Neural cell (in vitro differentiated cells): Measurements from ENCODE around the gene DHX36. TPM values are rescaled to one million over a fixed set of nuclear protein-coding genes. Genes with fewer than 3 reads are reported as not detected.

Source experiments
- H2AFZ ChIP-seq: fragments of 200-600, 300-800 bp; sonication (generic), shearing (Covaris generic); 2 replicates; pipeline ENCODE4 v1.6.0; 2014; ENCODE audit warnings: low read depth, mild to moderate bottlenecking, antibody characterized with exemption, low read length, moderate library complexity
- H3F3A ChIP-seq: fragments of 200-600 bp; shearing (Covaris generic); 2 replicates; pipeline ENCODE4 v1.6.1; 2016; ENCODE audit warnings: mild to moderate bottlenecking, moderate library complexity, mixed read lengths, antibody characterized with exemption, low read length; ENCODE audit not compliant: insufficient read depth, poor library complexity, severe bottlenecking
- H3K27ac ChIP-seq: fragments of 200-600, 300-800 bp; sonication (generic), shearing (Covaris generic); 2 replicates; pipeline ENCODE4 v1.5.1; 2014; ENCODE audit warnings: mild to moderate bottlenecking, low read length, moderate library complexity
- H3K27me3 ChIP-seq: fragments of 300-800, 200-600 bp; sonication (generic), shearing (Covaris generic); 2 replicates; pipeline ENCODE4 v1.6.0; 2014; ENCODE audit warnings: mild to moderate bottlenecking, low read depth, low read length, moderate library complexity; ENCODE audit not compliant: insufficient read depth
- H3K36me3 ChIP-seq: fragments of 300-800, 200-600 bp; sonication (generic), shearing (Covaris generic); 2 replicates; pipeline ENCODE4 v1.5.1; 2014; ENCODE audit warnings: mild to moderate bottlenecking, antibody characterized with exemption, low read length, moderate library complexity; ENCODE audit not compliant: insufficient read depth
- H3K4me2 ChIP-seq: fragments of 300-800, 200-600 bp; sonication (generic), shearing (Covaris generic); 2 replicates; pipeline ENCODE4 v1.6.0; 2014; ENCODE audit warnings: mild to moderate bottlenecking, low read length
- H3K4me3 ChIP-seq: fragments of 300-800, 200-600 bp; sonication (generic), shearing (Covaris generic); 2 replicates; pipeline ENCODE4 v1.5.1; 2014; ENCODE audit warnings: mild to moderate bottlenecking, low read length, moderate library complexity
- H3K79me2 ChIP-seq: fragments of 200-600 bp; shearing (Covaris generic); replicated peaks from 2 replicates; pipeline ENCODE4 v1.6.0; 2014; ENCODE audit warnings: mild to moderate bottlenecking, low read length, moderate library complexity; ENCODE audit not compliant: insufficient read depth
- H3K9ac ChIP-seq: fragments of 300-800, 200-600 bp; sonication (generic), shearing (Covaris generic); 2 replicates; pipeline ENCODE4 v1.6.1; 2016; ENCODE audit warnings: mild to moderate bottlenecking, low read length, mixed read lengths
- H3K9me2 ChIP-seq: fragments of 200-600 bp; shearing (Covaris generic); 2 replicates; pipeline ENCODE4 v1.6.1; 2016; ENCODE audit warnings: mild to moderate bottlenecking, low read length, mixed read lengths; ENCODE audit not compliant: insufficient read depth
- H3K9me3 ChIP-seq: fragments of 200-600, 300-800 bp; sonication (generic), shearing (Covaris generic); 2 replicates; pipeline ENCODE4 v1.6.1; 2016; ENCODE audit warnings: mild to moderate bottlenecking, mixed run types, low read length, moderate library complexity, mixed read lengths
- H4K20me1 ChIP-seq: fragments of 200-600 bp; shearing (Covaris generic); 2 replicates; pipeline ENCODE4 v1.6.1; 2016; ENCODE audit warnings: mild to moderate bottlenecking, mixed run types; ENCODE audit not compliant: insufficient read depth
- EP300 ChIP-seq: fragments of 450-650 bp; conservative IDR thresholded peaks from 2 replicates; pipeline ENCODE4 v1.6.1; 2014; ENCODE audit warnings: antibody characterized with exemption, mild to moderate bottlenecking, moderate library complexity; ENCODE audit not compliant: poor library complexity, severe bottlenecking
- EZH2 ChIP-seq: fragments of 200-600, 300-800 bp; shearing (Covaris generic), sonication (generic); IDR thresholded peaks from 2 replicates; pipeline ENCODE4 v1.6.1; 2014; ENCODE audit warnings: antibody characterized with exemption, low read length, borderline replicate concordance, mild to moderate bottlenecking; ENCODE audit not compliant: insufficient read depth, poor library complexity, severe bottlenecking
- MXI1 ChIP-seq: fragments of 450-650 bp; conservative IDR thresholded peaks from 2 replicates; pipeline ENCODE4 v1.6.1; 2014; ENCODE audit warnings: antibody characterized with exemption, mild to moderate bottlenecking; ENCODE audit not compliant: poor library complexity, severe bottlenecking
- POLR2AphosphoS5 ChIP-seq: IDR thresholded peaks from 2 replicates; pipeline ENCODE4 v1.6.1; 2012
- RAD21 ChIP-seq: fragments of 450-650 bp; conservative IDR thresholded peaks from 2 replicates; pipeline ENCODE4 v1.6.1; 2014; ENCODE audit warnings: antibody characterized with exemption, mild to moderate bottlenecking, moderate library complexity
- REST ChIP-seq: IDR thresholded peaks from 2 replicates; pipeline ENCODE4 v1.6.1; 2012; ENCODE audit warnings: borderline replicate concordance
- SMC3 ChIP-seq: fragments of 450-650 bp; conservative IDR thresholded peaks from 2 replicates; pipeline ENCODE4 v1.6.1; 2014; ENCODE audit warnings: antibody characterized with exemption, mild to moderate bottlenecking, moderate library complexity; ENCODE audit not compliant: poor library complexity
- TAF1 ChIP-seq: IDR thresholded peaks from 2 replicates; pipeline ENCODE4 v1.6.1; 2012; ENCODE audit warnings: low read depth
- polyA plus RNA-seq: library from polyadenylated mRNA; depleted of rRNA; stranded (reverse); fragments of >200 nt; gene quantifications from 2 replicates; pipeline ENCODE4 v1.2.3, GENCODE V29; 2014
- TF ChIP-seq, protein P1 (sequence below): fragments of 450-650 bp; IDR thresholded peaks from 2 replicates; pipeline ENCODE4 v1.5.1; 2014; ENCODE audit warnings: antibody characterized with exemption, mild to moderate bottlenecking, moderate library complexity; ENCODE audit not compliant: poor library complexity, severe bottlenecking

DHX36 gene
- polyA plus RNA-seq, 1 donor from 2014 or later, result 189 TPM

- Histone ChIP-seq H4K20me1 (no peaks in the 10 kb centered on the region), H3K9ac (no peak overlapping the region), H3K79me2 (no peaks in the 10 kb centered on the region), H3K9me2 (no peaks in the 10 kb centered on the region), H2AFZ (no peak overlapping the region), H3K27me3 (no peaks in the 10 kb centered on the region), H3K4me2 (no peak overlapping the region), H3K9me3 (no peaks in the 10 kb centered on the region), H3K36me3 (no peaks in the 10 kb centered on the region), H3K4me3 (no peak overlapping the region), H3K27ac (no peak overlapping the region), H3F3A (no peaks in the 10 kb centered on the region)
- TF ChIP-seq EP300, result no peak
- TF ChIP-seq TAF1, result no peak
- TF ChIP-seq RAD21, result no peak
- no peak for TF ChIP-seq MXI1
- TF ChIP-seq SMC3, result no peak
- TF ChIP-seq, protein P1, sequence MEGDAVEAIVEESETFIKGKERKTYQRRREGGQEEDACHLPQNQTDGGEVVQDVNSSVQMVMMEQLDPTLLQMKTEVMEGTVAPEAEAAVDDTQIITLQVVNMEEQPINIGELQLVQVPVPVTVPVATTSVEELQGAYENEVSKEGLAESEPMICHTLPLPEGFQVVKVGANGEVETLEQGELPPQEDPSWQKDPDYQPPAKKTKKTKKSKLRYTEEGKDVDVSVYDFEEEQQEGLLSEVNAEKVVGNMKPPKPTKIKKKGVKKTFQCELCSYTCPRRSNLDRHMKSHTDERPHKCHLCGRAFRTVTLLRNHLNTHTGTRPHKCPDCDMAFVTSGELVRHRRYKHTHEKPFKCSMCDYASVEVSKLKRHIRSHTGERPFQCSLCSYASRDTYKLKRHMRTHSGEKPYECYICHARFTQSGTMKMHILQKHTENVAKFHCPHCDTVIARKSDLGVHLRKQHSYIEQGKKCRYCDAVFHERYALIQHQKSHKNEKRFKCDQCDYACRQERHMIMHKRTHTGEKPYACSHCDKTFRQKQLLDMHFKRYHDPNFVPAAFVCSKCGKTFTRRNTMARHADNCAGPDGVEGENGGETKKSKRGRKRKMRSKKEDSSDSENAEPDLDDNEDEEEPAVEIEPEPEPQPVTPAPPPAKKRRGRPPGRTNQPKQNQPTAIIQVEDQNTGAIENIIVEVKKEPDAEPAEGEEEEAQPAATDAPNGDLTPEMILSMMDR, result no peak
- TF ChIP-seq POLR2AphosphoS5, result no peak
- no peak for TF ChIP-seq EZH2
- no peak for TF ChIP-seq REST
These were observed 81.5 kb downstream of the DHX36 start for GRCh38 chr3:154242766-154243165.

GRCh38 chr3:154241496-154241895 lies 82.8 kb downstream of the DHX36 start:
- no peak for TF ChIP-seq EZH2
- H3K9ac ChIP-seq, result no peak overlapping the region
- no peaks in the 10 kb centered on the region for H3K9me3 ChIP-seq
- H3K4me3 ChIP-seq, result no peak overlapping the region
- H4K20me1 ChIP-seq, result no peaks in the 10 kb centered on the region
- no peaks in the 10 kb centered on the region for H3K9me2 ChIP-seq
- H3K27me3 ChIP-seq, result no peaks in the 10 kb centered on the region
- no peak overlapping the region for H3K4me2 ChIP-seq
- H3F3A ChIP-seq, result no peaks in the 10 kb centered on the region
- H2AFZ ChIP-seq, result no peak overlapping the region
- no peaks in the 10 kb centered on the region for H3K79me2 ChIP-seq
- no peak overlapping the region for H3K27ac ChIP-seq
- no peaks in the 10 kb centered on the region for H3K36me3 ChIP-seq

- no peak overlapping the region for H3K9ac ChIP-seq
- TF ChIP-seq MXI1, result no peak
- peak; percentile 63 for TF ChIP-seq EP300
- no peak for TF ChIP-seq RAD21
- TF ChIP-seq EZH2, result no peak
- peak; percentile 34 for TF ChIP-seq POLR2AphosphoS5
- TF ChIP-seq, protein P1, result no peak
- peak; percentile 49 for TF ChIP-seq REST
- no peak for TF ChIP-seq TAF1
- no peak for TF ChIP-seq SMC3
- no peaks in the 10 kb centered on the region for H3K36me3 ChIP-seq
- peak overlapping the region; percentile 12 for H3K4me2 ChIP-seq
- H3K79me2 ChIP-seq, result no peaks in the 10 kb centered on the region
- H3K27me3 ChIP-seq, result no peaks in the 10 kb centered on the region
- no peaks in the 10 kb centered on the region for H3K9me2 ChIP-seq
- peak overlapping the region; percentile 44 for H3K4me3 ChIP-seq
- peak overlapping the region; percentile 80 for H3K27ac ChIP-seq
- H3K9me3 ChIP-seq, result no peaks in the 10 kb centered on the region
- no peak overlapping the region for H2AFZ ChIP-seq
- H4K20me1 ChIP-seq, result no peaks in the 10 kb centered on the region
- H3F3A ChIP-seq, result no peaks in the 10 kb centered on the region
These were observed 84.1 kb downstream of the DHX36 start for GRCh38 chr3:154240235-154240634.
